ENCODE results near the gene FAM168A. TPM values are rescaled to one million over a fixed set of nuclear protein-coding genes. Genes with fewer than 3 reads are reported as not detected.
A peak's percentile ranks its signal among the peaks of the same experiment; 100 is the strongest.

The FAM168A gene
- total RNA-seq, 4 donors from 2014 or later = 10.7 to 28.1 (median 20.5) TPM

- DNase-seq (ENCODE audit: low spot score in 2 of 2) = no peak
- intact Hi-C loops (cut with DNase I; ENCODE audit: low total_unique reads) = loop anchor here (5.0 kb wide), 1 partner anchor 39 kb away; no protein-coding TSS in a partner anchor
- H3K4me3 ChIP-seq (ENCODE audit: low read depth, poor library complexity, severe bottlenecking) = no peak overlapping the region
- WGBS, 2 donors = 87 to 90% methylated on average over 4 of the region's 4 CpGs
- TF ChIP-seq CTCF (IDR thresholded peaks at IDR 0.05) (no peak), POLR2A (IDR thresholded peaks at IDR 0.05) (no peak)
Measured at GRCh38 chr11:73353422-73353821, 244.5 kb downstream of the FAM168A start.

GRCh38 chr11:73350908-73351636 lies 246.8 kb downstream of the FAM168A start:
- WGBS, 2 donors = 22 to 23% methylated on average over 16 of the region's 16 CpGs

More at GRCh38 chr11:73350908-73351636, 246.8 kb downstream of the FAM168A start:
- intact Hi-C loops (cut with DNase I; ENCODE audit: low total_unique reads) = loop anchor here (5.0 kb wide), 1 partner anchor 41 kb away; no protein-coding TSS in a partner anchor
- H3K4me3 ChIP-seq (ENCODE audit: low read depth, poor library complexity, severe bottlenecking) = no peak overlapping the region
- DNase-seq (ENCODE audit: low spot score in 2 of 2) = peak in 1 of 2 donors; percentile 39
- peak in 1 of 3 donors; percentile 89 for TF ChIP-seq CTCF (IDR thresholded peaks at IDR 0.05)
- TF ChIP-seq POLR2A (IDR thresholded peaks at IDR 0.05) = no peak

Other genes with a start within 250 kb of the FAM168A start
- gene RELT, start 221.7 kb downstream of the FAM168A start, total RNA-seq = 1 to 10 TPM; 2.1 to 4.8 (median 4.4) TPM
- gene PLEKHB1, start 48.5 kb upstream of the FAM168A start, total RNA-seq = 10 to 100 TPM in 2 of 4 donors, 1 to 10 TPM in 2; 2.9 to 18.9 (median 9.1) TPM
- gene RAB6A, start 163.0 kb upstream of the FAM168A start, total RNA-seq = 100 to 1,000 TPM; 119 to 178 (median 151) TPM
- 10 to 100 TPM; 15.2 to 26.4 (median 21.0) TPM for gene MRPL48, start 189.8 kb upstream of the FAM168A start, total RNA-seq

Measured in lower leg skin (tissue), 4 donors.